Measurements from ENCODE around the gene IFRD1.

Gene IFRD1

GRCh38 chr7:112459645-112460044, 9.4 kb downstream of the IFRD1 start:
- no peak for TF ChIP-seq GLIS3 (CRISPR knock-in tag; IDR thresholded peaks at IDR 0.05)
- TF ChIP-seq ZFP3 (CRISPR knock-in tag; IDR thresholded peaks at IDR 0.05): no peak
- TF ChIP-seq OSR1 (CRISPR knock-in tag; IDR thresholded peaks at IDR 0.05): no peak
- TF ChIP-seq, protein P1, sequence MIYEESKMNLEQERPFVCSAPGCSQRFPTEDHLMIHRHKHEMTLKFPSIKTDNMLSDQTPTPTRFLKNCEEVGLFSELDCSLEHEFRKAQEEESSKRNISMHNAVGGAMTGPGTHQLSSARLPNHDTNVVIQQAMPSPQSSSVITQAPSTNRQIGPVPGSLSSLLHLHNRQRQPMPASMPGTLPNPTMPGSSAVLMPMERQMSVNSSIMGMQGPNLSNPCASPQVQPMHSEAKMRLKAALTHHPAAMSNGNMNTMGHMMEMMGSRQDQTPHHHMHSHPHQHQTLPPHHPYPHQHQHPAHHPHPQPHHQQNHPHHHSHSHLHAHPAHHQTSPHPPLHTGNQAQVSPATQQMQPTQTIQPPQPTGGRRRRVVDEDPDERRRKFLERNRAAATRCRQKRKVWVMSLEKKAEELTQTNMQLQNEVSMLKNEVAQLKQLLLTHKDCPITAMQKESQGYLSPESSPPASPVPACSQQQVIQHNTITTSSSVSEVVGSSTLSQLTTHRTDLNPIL (CRISPR knock-in tag; IDR thresholded peaks at IDR 0.05; ENCODE audit: low read depth): no peak
- TF ChIP-seq CSRNP3 (CRISPR knock-in tag; IDR thresholded peaks at IDR 0.05): no peak
- no peak for TF ChIP-seq ZC3H10 (CRISPR knock-in tag; IDR thresholded peaks at IDR 0.05)
- TF ChIP-seq ARNTL (CRISPR knock-in tag; IDR thresholded peaks at IDR 0.05; ENCODE audit: borderline replicate concordance, low read depth): no peak
- TF ChIP-seq TOX (CRISPR knock-in tag; IDR thresholded peaks at IDR 0.05; ENCODE audit: borderline replicate concordance): no peak
- ATAC-seq: no peak

DNA sequence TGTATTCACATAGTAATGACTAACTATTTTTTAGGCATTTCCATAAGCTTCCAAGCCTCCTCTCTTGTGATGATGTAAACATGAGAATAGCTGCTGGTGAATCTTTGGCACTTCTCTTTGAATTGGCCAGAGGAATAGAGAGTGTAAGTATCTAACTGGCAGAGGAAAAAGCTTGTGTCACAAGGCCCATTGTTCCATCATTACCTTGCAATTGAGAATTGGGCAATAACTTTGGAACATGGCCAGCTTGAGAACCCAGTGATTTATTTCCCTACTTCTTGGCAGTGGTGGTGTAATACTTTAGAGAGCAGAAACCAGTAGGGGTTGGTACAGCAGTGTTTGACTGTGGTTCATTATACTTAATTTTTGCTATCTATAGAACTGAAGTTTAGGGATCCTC, 12.0 kb downstream of the IFRD1 start:
- ATAC-seq: peak; percentile 31
- TF ChIP-seq ISL1 (CRISPR knock-in tag; IDR thresholded peaks at IDR 0.05): peak; percentile 86
- TF ChIP-seq, protein P1 (CRISPR knock-in tag; IDR thresholded peaks at IDR 0.05; ENCODE audit: low read depth): peak; percentile 55; the same call in 1 of the 2 replicates
- no peak for TF ChIP-seq ZNF70 (CRISPR knock-in tag; IDR thresholded peaks at IDR 0.05)

GRCh38 chr7:112467867-112468266, 17.6 kb downstream of the IFRD1 start:
- ATAC-seq: no peak
- no peak for TF ChIP-seq ZFP3 (CRISPR knock-in tag; IDR thresholded peaks at IDR 0.05)
- TF ChIP-seq ZNF565 (CRISPR knock-in tag; conservative IDR thresholded peaks at IDR 0.05; ENCODE audit: low read depth): no peak
- TF ChIP-seq RARB (CRISPR knock-in tag; IDR thresholded peaks at IDR 0.05): no peak
- TF ChIP-seq TCF4 (CRISPR knock-in tag; IDR thresholded peaks at IDR 0.05; ENCODE audit: borderline replicate concordance): no peak
- TF ChIP-seq PPARA (CRISPR knock-in tag; IDR thresholded peaks at IDR 0.05; ENCODE audit: borderline replicate concordance): no peak
- no peak for TF ChIP-seq GLIS3 (CRISPR knock-in tag; IDR thresholded peaks at IDR 0.05)
- TF ChIP-seq, protein P2, sequence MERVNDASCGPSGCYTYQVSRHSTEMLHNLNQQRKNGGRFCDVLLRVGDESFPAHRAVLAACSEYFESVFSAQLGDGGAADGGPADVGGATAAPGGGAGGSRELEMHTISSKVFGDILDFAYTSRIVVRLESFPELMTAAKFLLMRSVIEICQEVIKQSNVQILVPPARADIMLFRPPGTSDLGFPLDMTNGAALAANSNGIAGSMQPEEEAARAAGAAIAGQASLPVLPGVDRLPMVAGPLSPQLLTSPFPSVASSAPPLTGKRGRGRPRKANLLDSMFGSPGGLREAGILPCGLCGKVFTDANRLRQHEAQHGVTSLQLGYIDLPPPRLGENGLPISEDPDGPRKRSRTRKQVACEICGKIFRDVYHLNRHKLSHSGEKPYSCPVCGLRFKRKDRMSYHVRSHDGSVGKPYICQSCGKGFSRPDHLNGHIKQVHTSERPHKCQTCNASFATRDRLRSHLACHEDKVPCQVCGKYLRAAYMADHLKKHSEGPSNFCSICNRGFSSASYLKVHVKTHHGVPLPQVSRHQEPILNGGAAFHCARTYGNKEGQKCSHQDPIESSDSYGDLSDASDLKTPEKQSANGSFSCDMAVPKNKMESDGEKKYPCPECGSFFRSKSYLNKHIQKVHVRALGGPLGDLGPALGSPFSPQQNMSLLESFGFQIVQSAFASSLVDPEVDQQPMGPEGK (CRISPR knock-in tag; IDR thresholded peaks at IDR 0.05; ENCODE audit: borderline replicate concordance): no peak
- TF ChIP-seq TSHZ2 (CRISPR knock-in tag; IDR thresholded peaks at IDR 0.05): no peak
- no peak for TF ChIP-seq CSDC2 (CRISPR knock-in tag; IDR thresholded peaks at IDR 0.05)
- no peak for TF ChIP-seq CSRNP3 (CRISPR knock-in tag; IDR thresholded peaks at IDR 0.05)
- no peak for TF ChIP-seq ARNTL (CRISPR knock-in tag; IDR thresholded peaks at IDR 0.05; ENCODE audit: borderline replicate concordance, low read depth)
- TF ChIP-seq ZC3H10 (CRISPR knock-in tag; IDR thresholded peaks at IDR 0.05): no peak

GRCh38 chr7:112470194-112470593, 19.9 kb downstream of the IFRD1 start:
- no peak for ATAC-seq
- no peak for TF ChIP-seq ZNF8 (CRISPR knock-in tag; IDR thresholded peaks at IDR 0.05)
- TF ChIP-seq RARB (CRISPR knock-in tag; IDR thresholded peaks at IDR 0.05): no peak
- TF ChIP-seq TCF4 (CRISPR knock-in tag; IDR thresholded peaks at IDR 0.05; ENCODE audit: borderline replicate concordance): no peak
- TF ChIP-seq TSHZ2 (CRISPR knock-in tag; IDR thresholded peaks at IDR 0.05): no peak
- no peak for TF ChIP-seq POU6F1 (CRISPR knock-in tag; IDR thresholded peaks at IDR 0.05; ENCODE audit: borderline replicate concordance, low read depth)

Measured in SK-N-SH treated with all-trans-retinoic acid at 6 μM for 48 hours (cell line).